K562 (cell line): ENCODE measurements around the gene KLHL15. TPM values are rescaled to one million over a fixed set of nuclear protein-coding genes. Genes with fewer than 3 reads are reported as not detected.

ENCODE experiments used
- ATAC-seq: fragments of 200-7000 bp; cut with Tn5 transposase; 3 replicates; pipeline ENCODE4 v1.9.1; 2020; ENCODE audit warnings: moderate library complexity
- BruUV-seq: library from RNA; stranded (reverse); fragments of 400-500 nt; replicated peaks from 2 replicates; lab custom pipeline; 2021; lab: Mats Ljungman, UMichigan
- CTCF ChIA-PET: fragments of 300-600 bp; formaldehyde crosslinking; extraction: SDS; loops from one replicate; lab custom pipeline; 2021; ENCODE audit warnings: low intra/inter-chr PET ratio; lab: Yijun Ruan, JAX
- POLR2A ChIA-PET: fragments of 300-600, 350-650 bp; sonication (Branson Sonifier 250); formaldehyde crosslinking; extraction: SDS; loops from one replicate; lab custom pipeline; 2021; ENCODE audit warnings: antibody characterized with exemption, inconsistent platforms; lab: Yijun Ruan, JAX
- DNase-seq, 4 experiments: peaks; one replicate each; pipeline versions ENCODE4 v3.0.0 to v3.0.0-alpha.2; 2011 to 2018; ENCODE audit warnings: low spot score in 3 of 4, mixed read lengths in 3 of 4; ENCODE audit errors: extremely low read depth in 1 of 4
- FAIRE-seq: peaks from 2 replicates; lab custom pipeline; 2011; peaks lifted over from hg19 to GRCh38; lab: Jason Lieb, UNC
- H2AFZ ChIP-seq: 2 replicates; pipeline ENCODE4 v1.6.0; 2011; ENCODE audit warnings: low read depth, low read length, control low read depth, inconsistent platforms
- H3K27ac ChIP-seq: fragments of 200-600 bp; 3 replicates; pipeline ENCODE4 v1.8.0; 2011; ENCODE audit warnings: low read depth, mild to moderate bottlenecking, control low read depth, inconsistent platforms, low read length, moderate library complexity, mixed read lengths; ENCODE audit errors: extremely low read depth
- H3K27me3 ChIP-seq, 2 experiments: fragments of 300-600 bp in 1 of 2; 2 replicates in 1 of 2; 3 replicates in 1 of 2; pipeline versions ENCODE4 v1.6.0 to v1.8.0; 2011; ENCODE audit warnings: inconsistent platforms in 2 of 2, low read length in 2 of 2, mild to moderate bottlenecking in 1 of 2, mixed read lengths in 1 of 2, moderate library complexity in 1 of 2; ENCODE audit not compliant: control insufficient read depth in 2 of 2, insufficient read depth in 2 of 2
- H3K36me3 ChIP-seq: fragments of 300-600 bp; 3 replicates; pipeline ENCODE4 v1.8.0; 2011; ENCODE audit warnings: mild to moderate bottlenecking, low read length, inconsistent platforms; ENCODE audit not compliant: control insufficient read depth, insufficient read depth
- H3K4me1 ChIP-seq, 2 experiments: fragments of 200-600 bp in 1 of 2; replicated peaks in 1 of 2; 2 replicates in 1 of 2; 3 replicates in 1 of 2; pipeline versions ENCODE4 v1.5.1 to v1.8.0; 2011; ENCODE audit warnings: inconsistent platforms in 2 of 2, low read length in 2 of 2, mild to moderate bottlenecking in 1 of 2, mixed read lengths in 1 of 2, moderate library complexity in 1 of 2; ENCODE audit not compliant: control insufficient read depth in 2 of 2, insufficient read depth in 2 of 2
- H3K4me2 ChIP-seq: 2 replicates; pipeline ENCODE4 v1.6.1; 2011; ENCODE audit warnings: low read length, control low read depth, inconsistent platforms, mixed read lengths; ENCODE audit not compliant: insufficient read depth
- H3K4me3 ChIP-seq: fragments of 200-600 bp; sonication (generic), shearing (Covaris generic); 2 replicates; pipeline ENCODE4 v1.5.1; 2016; ENCODE audit warnings: control low read depth, inconsistent platforms
- H3K79me2 ChIP-seq: fragments of 200-600 bp; 3 replicates; pipeline ENCODE4 v1.8.0; 2011; ENCODE audit warnings: low read length, inconsistent platforms; ENCODE audit not compliant: control insufficient read depth, insufficient read depth
- H3K9ac ChIP-seq, 2 experiments: 2 replicates each; pipeline versions ENCODE4 v1.6.0 to v1.6.1; 2011; ENCODE audit warnings: low read depth in 2 of 2, low read length in 2 of 2, control low read depth in 1 of 2, inconsistent platforms in 1 of 2, mild to moderate bottlenecking in 1 of 2, mixed read lengths in 1 of 2; ENCODE audit not compliant: insufficient read depth in 1 of 2
- H3K9me1 ChIP-seq: one replicate; pipeline ENCODE4 v1.6.0; 2011; ENCODE audit warnings: inconsistent platforms, mild to moderate bottlenecking, low read length, moderate library complexity; ENCODE audit not compliant: control insufficient read depth, insufficient read depth
- H3K9me3 ChIP-seq: replicated peaks from 2 replicates; pipeline ENCODE4 v1.5.1; 2011; ENCODE audit warnings: low read depth, low read length, inconsistent platforms; ENCODE audit not compliant: control insufficient read depth, insufficient read depth
- H4K20me1 ChIP-seq: replicated peaks from 2 replicates; pipeline ENCODE4 v1.6.1; 2011; ENCODE audit warnings: low read length, inconsistent platforms, mixed read lengths; ENCODE audit not compliant: control insufficient read depth, insufficient read depth
- EWSR1 ChIP-seq: fragments of 450-650 bp; IDR thresholded peaks from 2 replicates; pipeline ENCODE4 v1.6.1; 2018; ENCODE audit warnings: borderline replicate concordance, mild to moderate bottlenecking, low read depth, moderate library complexity; ENCODE audit not compliant: partially characterized antibody
- JUN ChIP-seq, 2 experiments: sonication (generic) in 1 of 2; formaldehyde crosslinking in 1 of 2; IDR thresholded peaks; 2 replicates each; pipeline versions ENCODE4 v1.6.1 to v1.8.0; 2012 to 2022; ENCODE audit warnings: borderline replicate concordance in 2 of 2, mild to moderate bottlenecking in 2 of 2, improper control_type of control experiment in 1 of 2, low read depth in 1 of 2, low read length in 1 of 2, missing genetic modification reagents in 1 of 2
- NKRF ChIP-seq: fragments of 450-650 bp; IDR thresholded peaks from 2 replicates; pipeline ENCODE4 v1.6.1; 2016; ENCODE audit warnings: borderline replicate concordance
- PHF8 ChIP-seq: fragments of 200-600 bp; sonication (generic); IDR thresholded peaks from 2 replicates; pipeline ENCODE4 v1.6.1; 2012; ENCODE audit warnings: mixed run types, mild to moderate bottlenecking, inconsistent platforms, low read length, moderate library complexity, borderline replicate concordance
- POLR2G ChIP-seq: fragments of 200-400 bp; formaldehyde crosslinking; IDR thresholded peaks from 2 replicates; pipeline ENCODE4 v1.6.1; 2017; ENCODE audit warnings: low read depth, mild to moderate bottlenecking, antibody characterized with exemption, low read length, moderate library complexity
- TAF7 ChIP-seq: fragments of 450-650 bp; IDR thresholded peaks from 2 replicates; pipeline ENCODE4 v1.6.1; 2016; ENCODE audit warnings: missing genetic modification characterization, missing compliant biosample characterization
- TFAP4 ChIP-seq: sonication (generic); formaldehyde crosslinking; IDR thresholded peaks from 2 replicates; pipeline ENCODE4 v1.8.0; 2022; ENCODE audit warnings: missing genetic modification reagents, mild to moderate bottlenecking, moderate library complexity, borderline replicate concordance
- ZNF280A ChIP-seq: fragments of 450-650 bp; IDR thresholded peaks from 2 replicates; pipeline ENCODE4 v1.6.1; 2018; ENCODE audit warnings: mild to moderate bottlenecking, low read depth; ENCODE audit not compliant: partially characterized antibody
- ZNF707 ChIP-seq: fragments of 250-450 bp; sonication (Bioruptor Pico); conservative IDR thresholded peaks from 2 replicates; pipeline ENCODE4 v1.8.0; 2022; ENCODE audit warnings: inconsistent platforms, mild to moderate bottlenecking, moderate library complexity
- ZNF764 ChIP-seq: fragments of 250-450 bp; sonication (Bioruptor Pico); IDR thresholded peaks from 2 replicates; pipeline ENCODE4 v1.4.0; 2020; ENCODE audit warnings: low read depth, mild to moderate bottlenecking, moderate library complexity
- WGBS: fragments of 100-300 bp; shearing (Covaris generic); methylation state at CpG from one replicate; pipeline ENCODE4 v1.1.6; 2016; ENCODE audit warnings: low coverage, mixed read lengths; ENCODE audit not compliant: insufficient coverage; ENCODE audit errors: missing lambda C conversion rate; 5-methylcytosine and 5-hydroxymethylcytosine counted together
- in situ Hi-C: fragments of 300-500 bp; cut with MboI; formaldehyde crosslinking; loops from 4 replicates; pipeline ENCODE4 v1.15.0; 2018; ENCODE audit warnings: inconsistent platforms, mixed read lengths
- intact Hi-C: fragments of 100-400 bp; cut with micrococcal nuclease; formaldehyde crosslinking; loops from 2 replicates; pipeline ENCODE4 v1.14.2; 2022
- polyA plus RNA-seq, 8 experiments: library from polyadenylated mRNA; depleted of rRNA in 4 of 8; stranded (reverse) in 5 of 8; unstranded in 3 of 8; fragments of >200 nt; fragmentation: Nextera tagmentation in 2 of 8; fragmentation: Illumina TruSeq in 1 of 8; extraction: Ambion mirVana in 2 of 8; extraction: Trizol in 1 of 8; gene quantifications; 2 replicates each; pipeline versions ENCODE4 v1.2.1 to v1.2.3, GENCODE V29; 2011 to 2014; ENCODE audit warnings: inconsistent platforms in 1 of 8, missing spikeins in 1 of 8
- total RNA-seq, 7 experiments: library from RNA; depleted of rRNA in 6 of 7; stranded (reverse); fragments of >200 nt in 6 of 7; fragmentation: Illumina TruSeq in 2 of 7; extraction: Trizol in 2 of 7; gene quantifications; 2 replicates each; pipeline versions ENCODE4 v1.2.1 to v1.2.3, GENCODE V29; 2011 to 2021; ENCODE audit warnings: low replicate concordance in 1 of 7
- TF ChIP-seq, protein P1 (sequence below): fragments of 450-650 bp; formaldehyde crosslinking; IDR thresholded peaks from 2 replicates; pipeline ENCODE4 v1.4.0; 2022; ENCODE audit warnings: mild to moderate bottlenecking, moderate library complexity

KLHL15 gene
- total and polyA plus RNA-seq, 9 of the 15 experiments (the other 6 are each of a cell fraction or from before 2014, with no cell fraction given): 3.0 to 12.4 (median 7.6) TPM

GRCh38 chrX:24055043-24055356 lies 28.0 kb upstream of the KLHL15 start (continued):
- TF ChIP-seq NKRF: peak; percentile 73
- TF ChIP-seq PHF8: peak; percentile 85
- TF ChIP-seq JUN (IDR thresholded peaks at IDR 0.05; ENCODE audit: borderline replicate concordance, low read depth, low read length): no peak
- no peak for TF ChIP-seq JUN (CRISPR knock-in tag; IDR thresholded peaks at IDR 0.05; ENCODE audit: borderline replicate concordance)
- TF ChIP-seq, all 486 proteins: peak for 14

DNA sequence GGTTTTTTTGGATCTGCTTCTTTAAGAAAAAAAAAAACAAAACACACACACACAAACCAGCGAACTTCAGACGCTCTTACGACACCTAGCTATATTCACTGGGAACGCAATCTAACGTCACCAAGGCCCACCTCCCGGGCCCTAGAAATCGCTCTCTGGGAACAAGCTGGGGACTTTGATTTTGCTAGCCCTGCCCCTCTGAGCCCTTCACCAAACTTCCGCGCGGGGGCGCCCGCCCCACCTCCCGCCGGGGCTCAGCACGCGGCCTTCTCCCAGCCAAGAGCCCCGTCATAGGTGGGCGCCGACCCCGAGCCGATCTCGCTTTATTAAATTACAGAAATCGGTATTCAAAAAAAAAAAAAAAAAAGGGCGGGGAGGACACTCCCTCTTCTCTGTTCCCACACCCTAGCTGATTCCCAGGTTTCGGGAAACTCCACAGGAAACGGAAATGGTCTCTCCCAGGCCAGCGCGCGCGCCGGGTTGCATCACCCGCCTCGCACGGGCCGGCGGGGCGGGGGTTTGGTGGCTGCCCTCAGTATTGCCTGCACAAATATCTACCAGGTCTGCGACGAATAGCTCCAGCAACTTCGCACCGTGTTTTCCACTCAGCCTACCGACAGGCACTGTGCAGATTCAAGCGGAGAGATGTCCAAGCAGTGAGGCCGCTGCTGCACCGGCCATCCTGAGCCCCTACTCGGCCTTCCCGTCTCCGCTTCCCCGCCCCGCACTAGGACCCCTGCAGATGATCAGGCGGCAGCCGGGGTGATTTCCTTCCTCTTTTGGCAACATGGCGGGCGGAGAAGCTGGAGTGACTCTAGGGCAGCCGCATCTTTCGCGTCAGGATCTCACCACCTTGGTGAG lies 27.4 kb upstream of the KLHL15 start, which contains the start of gene EIF2S3:
Gene EIF2S3, plus strand, starts transcription at position 775 of the 861 bp plus-strand sequence. Its CDS starts 13 bp downstream, at position 788.
- FAIRE-seq (peak; percentile 92), DNase-seq (peak; percentile 79 to 95 (median 82)), ATAC-seq (peak; percentile 95)
- H3K27me3 ChIP-seq: no peaks in the 10 kb centered on the region
- H3K27ac ChIP-seq: no peak within 1 kb of the TSS; the same call in 1 of the 3 replicates
- H3K79me2 ChIP-seq: peaks cover 8% of the 10 kb centered on the region
- WGBS: under 1% methylated on average over 40 of the region's 57 CpGs
- ChIA-PET CTCF (interaction anchor here (0.6 to 2.2 kb wide), 3 partner anchors 29 to 146 kb away, joined by 3 to 23 read pairs (median 4); partner anchors contain the start of genes APOO and CXorf58), POLR2A (interaction anchor here (0.6 to 2.4 kb wide), 12 partner anchors 12 to 302 kb away, joined by 3 to 17 read pairs (median 4); partner anchors contain the start of genes APOO, CXorf58, KLHL15 and SAT1)
- H2AFZ ChIP-seq: peak within 1 kb of the TSS; percentile 100
- peak within 1 kb of the TSS; percentile 19; the same call in 1 of the 2 replicates for H3K4me2 ChIP-seq
- intact Hi-C loops: loop anchor here (1.0 to 10.0 kb wide), 4 partner anchors 29 to 360 kb away; partner anchors contain the start of genes CXorf58 and SAT1
- H3K9ac ChIP-seq: peak within 1 kb of the TSS in 1 of 2 experiments; percentile 100; a peak in 2 of 4 replicates
- TSS peak; percentile 85 for BruUV-seq
- peaks cover 4 to 6% of the 10 kb centered on the region in 2 experiments; a peak in 2 of 5 replicates for H3K4me1 ChIP-seq
- no peaks in the 10 kb centered on the region for H3K9me3 ChIP-seq
- peaks cover 23% of the 10 kb centered on the region; the same call in 2 of the 3 replicates for H3K36me3 ChIP-seq
- H4K20me1 ChIP-seq: no peaks in the 10 kb centered on the region
- H3K9me1 ChIP-seq: no peaks in the 10 kb centered on the region
- in situ Hi-C loops: loop anchor here (10.0 kb wide), 1 partner anchor 360 kb away; no protein-coding TSS in a partner anchor
- no peak within 1 kb of the TSS for H3K4me3 ChIP-seq
- TF ChIP-seq EWSR1 (no peak), ZNF764 (CRISPR knock-in tag) (no peak), TFAP4 (CRISPR knock-in tag) (peak; percentile 92), ZNF280A (no peak), TAF7 (tag) (peak; percentile 86; the same call in 1 of the 2 replicates), POLR2G (peak; percentile 96), ZNF707 (no peak)
- TF ChIP-seq, protein P1, sequence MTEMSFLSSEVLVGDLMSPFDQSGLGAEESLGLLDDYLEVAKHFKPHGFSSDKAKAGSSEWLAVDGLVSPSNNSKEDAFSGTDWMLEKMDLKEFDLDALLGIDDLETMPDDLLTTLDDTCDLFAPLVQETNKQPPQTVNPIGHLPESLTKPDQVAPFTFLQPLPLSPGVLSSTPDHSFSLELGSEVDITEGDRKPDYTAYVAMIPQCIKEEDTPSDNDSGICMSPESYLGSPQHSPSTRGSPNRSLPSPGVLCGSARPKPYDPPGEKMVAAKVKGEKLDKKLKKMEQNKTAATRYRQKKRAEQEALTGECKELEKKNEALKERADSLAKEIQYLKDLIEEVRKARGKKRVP: peak; percentile 98
